MV-4-11 (cell line): ENCODE measurements around the gene FAM20B.

ENCODE experiments used
- DNase-seq: peaks from one replicate; lab custom pipeline; 2025; lab: John Stamatoyannopoulos, UW

Gene FAM20B

DNA sequence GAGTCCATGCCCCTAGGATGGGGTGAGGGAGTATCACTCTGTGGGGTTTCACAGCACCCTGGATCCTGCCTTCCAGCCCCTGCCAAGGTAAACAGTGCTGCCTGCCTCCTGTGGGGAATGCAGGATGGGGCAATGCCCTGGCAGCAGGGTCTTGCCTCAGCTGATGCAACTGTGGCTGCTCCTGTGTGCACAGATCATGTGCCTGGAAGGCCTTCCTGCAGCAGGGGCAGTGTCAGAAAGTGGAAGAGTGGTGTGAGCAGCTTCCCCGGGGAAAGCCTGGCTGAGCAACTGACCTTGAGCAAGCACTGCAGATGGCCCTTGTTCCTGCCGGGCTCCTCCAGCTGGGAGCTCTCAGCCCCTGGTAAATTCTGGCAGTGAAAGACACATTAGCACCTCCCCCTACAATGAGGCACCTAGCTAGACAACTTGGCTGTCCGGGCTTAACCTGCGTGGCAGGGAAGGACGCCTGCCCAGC is 66.0 kb downstream of the FAM20B start:
- peak; percentile 18 for DNase-seq

DNA sequence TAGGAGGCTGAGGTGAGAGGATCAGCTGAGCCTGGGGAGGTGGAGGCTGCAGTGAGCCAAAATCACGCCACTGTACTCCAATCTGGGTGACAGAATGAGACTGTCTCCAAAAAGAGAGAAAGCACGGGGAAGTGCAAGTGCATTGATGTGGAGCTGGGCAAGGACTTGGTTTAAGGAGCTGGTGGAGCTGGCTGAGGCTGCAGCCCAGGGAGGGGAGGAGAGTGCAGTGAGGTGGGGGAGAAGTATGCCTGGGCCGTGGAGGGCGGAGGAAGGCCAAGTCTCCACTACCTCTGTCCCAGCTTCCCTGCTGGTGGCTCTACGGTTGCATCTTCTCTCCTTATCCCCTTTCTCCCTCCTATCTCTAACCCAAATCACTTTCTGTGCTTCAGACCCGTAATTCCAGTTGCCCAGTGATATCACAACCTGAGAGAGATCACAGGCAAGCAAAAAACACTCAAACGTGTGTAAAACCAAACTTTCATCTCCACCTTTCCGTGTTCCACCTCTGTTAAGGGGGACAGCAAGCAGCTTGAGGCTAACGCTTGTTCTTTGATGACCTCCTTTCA is 67.3 kb downstream of the FAM20B start:
- DNase-seq, result no peak

DNA sequence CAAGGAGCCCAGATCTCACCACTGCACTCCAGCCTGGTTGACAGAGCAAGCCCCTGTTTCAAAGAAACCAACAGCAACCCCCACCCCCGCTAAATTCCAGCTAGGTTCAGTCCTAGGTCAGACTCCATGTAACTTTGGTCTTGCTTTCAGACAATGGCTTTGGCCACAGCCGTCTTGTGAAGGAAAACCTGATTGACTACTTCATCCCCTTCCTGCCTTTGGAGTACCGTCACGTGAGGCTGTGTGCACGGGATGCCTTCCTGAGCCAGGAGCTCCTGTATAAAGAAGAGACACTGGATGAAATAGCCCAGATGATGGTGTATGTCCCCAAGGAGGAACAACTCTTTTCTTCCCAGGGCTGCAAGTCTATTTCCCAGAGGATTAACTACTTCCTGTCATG is 69.1 kb downstream of the FAM20B start:
- no peak for DNase-seq

DNA sequence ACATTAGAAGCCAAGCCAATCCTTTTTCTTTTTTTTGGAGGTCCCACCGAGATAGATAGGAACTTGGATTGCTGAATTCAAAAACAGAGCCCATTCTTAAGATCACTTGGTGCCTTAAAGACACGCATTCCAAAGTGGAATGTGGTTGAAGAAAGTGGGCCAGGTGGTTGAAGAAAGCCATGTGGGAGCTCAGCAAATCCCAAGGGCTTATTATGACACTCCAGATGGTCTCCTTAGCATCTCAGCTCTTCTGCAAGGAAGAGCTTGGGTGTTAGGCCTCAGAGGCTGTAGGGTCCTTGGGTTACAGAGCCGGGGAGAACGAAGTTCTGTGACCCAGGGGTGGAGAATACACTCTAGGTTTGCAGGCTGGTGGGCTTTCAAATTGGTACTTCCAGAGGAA is 69.7 kb downstream of the FAM20B start:
- no peak for DNase-seq

DNA sequence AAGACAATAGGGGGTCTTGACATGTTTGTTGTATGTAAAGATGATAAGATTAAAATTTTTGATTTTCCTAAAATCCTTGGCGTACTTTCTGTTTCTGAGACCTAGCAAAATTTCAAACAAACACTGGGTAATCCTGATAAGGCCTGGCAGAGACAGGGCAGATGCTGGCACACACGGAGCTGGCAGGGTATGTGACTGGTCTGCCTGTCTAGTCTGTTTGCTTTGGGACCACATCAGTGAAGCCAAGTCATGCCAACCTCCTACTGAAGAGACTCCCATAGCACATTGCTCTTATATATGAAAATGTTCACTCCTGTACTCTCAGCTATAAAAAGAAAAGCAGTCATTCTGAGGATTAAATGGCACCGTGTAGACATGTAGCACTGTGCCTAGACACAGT is 70.2 kb downstream of the FAM20B start:
- DNase-seq, result no peak

DNA sequence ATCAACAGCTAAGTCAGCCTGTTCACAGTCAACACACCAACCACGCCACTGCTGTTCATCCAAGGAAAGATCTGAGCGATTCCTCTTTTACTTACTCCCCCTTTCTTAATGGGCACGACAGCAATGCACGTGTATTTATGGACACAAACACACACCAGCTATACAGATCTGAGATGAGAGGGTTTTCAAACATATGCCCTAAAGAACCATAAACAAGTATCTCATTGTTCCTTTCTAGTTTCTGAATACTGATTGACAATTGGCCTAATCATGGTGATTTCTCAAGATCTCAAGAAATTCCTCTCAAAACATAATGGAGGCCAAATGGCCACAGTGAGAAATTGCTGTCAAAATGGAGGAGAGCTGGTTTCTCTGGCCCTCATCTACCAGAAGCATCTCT is 74.2 kb downstream of the FAM20B start:
- DNase-seq, result no peak

DNA sequence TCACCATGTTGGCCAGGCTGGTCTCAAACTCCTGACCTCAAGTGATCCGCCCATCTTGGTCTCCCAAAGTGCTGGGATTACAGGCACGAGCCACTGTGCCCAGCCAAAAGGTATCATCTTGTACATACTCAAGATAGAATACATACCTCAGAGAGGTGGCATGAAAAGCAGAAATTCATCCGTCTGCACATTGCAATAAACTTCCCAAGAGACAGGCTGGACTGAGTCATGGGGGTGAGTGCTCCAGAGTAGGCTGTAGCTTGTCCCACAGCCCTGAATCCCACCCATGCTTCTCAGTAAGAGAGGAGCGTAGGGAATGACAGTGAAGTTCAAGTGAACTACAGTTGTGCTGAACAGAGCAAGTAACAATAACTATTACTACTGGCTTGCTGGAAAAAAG is 75.9 kb downstream of the FAM20B start:
- DNase-seq, result no peak

DNA sequence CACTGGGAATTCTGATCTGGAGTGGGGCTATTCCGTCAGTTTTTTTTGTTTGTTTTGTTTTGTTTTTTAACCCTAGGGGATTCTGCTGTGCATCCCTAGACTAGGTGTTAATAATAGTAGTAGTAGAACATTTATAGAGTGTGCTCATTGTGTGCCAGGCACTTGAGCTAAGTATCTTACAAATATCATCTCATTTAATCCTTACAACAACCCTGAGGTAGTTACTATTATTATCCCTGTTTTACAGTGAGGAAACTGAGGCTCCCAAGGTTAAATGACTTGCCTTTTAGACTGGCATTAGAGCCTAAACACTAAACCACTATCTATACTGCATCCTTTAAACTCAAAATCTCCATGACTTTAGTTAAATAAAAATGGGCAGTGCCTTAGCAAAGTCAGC is 78.3 kb downstream of the FAM20B start:
- DNase-seq, result no peak

DNA sequence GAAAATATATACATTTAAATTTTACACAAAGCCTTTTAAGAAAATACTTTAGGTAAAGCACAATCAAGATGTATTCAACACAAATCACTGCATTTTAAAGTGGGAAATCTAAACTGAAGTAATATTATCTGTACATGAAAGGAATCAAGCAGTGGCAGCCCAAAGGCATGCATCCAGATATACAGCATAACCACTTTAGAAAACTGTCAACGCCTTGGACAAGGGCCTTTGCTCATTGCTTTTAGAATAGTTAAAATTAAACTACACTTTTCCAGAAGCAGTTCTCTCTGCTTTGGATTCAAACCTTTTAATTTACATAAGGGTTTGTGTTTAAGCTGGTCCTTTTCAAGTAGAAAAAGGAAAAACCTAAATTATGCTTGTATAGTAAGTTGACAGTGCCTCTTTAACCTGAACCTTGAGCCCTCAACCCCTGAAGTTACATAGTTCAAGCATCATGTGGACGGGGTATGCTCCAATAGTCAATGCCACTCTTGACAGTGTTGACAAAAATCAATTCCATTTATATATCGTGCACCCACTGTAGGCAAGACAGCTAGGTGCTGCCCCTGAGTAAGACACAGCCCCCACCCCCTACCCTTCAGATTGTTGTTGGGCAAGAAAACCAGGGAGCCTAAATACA is 79.0 kb downstream of the FAM20B start:
- DNase-seq, result no peak

DNA sequence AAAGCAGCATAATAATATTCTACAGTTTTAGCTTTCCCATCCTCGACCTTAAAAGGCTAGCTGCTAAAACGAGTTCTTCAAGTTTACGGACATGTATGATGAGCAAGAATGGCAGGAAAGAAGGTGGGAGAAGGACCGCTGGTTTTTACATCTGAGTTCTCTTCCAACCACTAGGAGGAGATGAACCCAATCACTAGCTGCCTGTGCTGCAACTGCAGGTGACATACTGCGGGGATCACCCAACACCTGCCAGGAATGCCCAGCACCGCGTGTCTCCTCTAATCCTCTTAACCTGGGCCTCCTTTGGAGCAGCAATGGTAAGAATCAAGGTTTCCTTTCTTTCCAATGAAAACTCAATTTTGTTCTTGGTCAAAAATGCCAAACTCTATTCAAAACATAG is 79.7 kb downstream of the FAM20B start:
- DNase-seq, result no peak

DNA sequence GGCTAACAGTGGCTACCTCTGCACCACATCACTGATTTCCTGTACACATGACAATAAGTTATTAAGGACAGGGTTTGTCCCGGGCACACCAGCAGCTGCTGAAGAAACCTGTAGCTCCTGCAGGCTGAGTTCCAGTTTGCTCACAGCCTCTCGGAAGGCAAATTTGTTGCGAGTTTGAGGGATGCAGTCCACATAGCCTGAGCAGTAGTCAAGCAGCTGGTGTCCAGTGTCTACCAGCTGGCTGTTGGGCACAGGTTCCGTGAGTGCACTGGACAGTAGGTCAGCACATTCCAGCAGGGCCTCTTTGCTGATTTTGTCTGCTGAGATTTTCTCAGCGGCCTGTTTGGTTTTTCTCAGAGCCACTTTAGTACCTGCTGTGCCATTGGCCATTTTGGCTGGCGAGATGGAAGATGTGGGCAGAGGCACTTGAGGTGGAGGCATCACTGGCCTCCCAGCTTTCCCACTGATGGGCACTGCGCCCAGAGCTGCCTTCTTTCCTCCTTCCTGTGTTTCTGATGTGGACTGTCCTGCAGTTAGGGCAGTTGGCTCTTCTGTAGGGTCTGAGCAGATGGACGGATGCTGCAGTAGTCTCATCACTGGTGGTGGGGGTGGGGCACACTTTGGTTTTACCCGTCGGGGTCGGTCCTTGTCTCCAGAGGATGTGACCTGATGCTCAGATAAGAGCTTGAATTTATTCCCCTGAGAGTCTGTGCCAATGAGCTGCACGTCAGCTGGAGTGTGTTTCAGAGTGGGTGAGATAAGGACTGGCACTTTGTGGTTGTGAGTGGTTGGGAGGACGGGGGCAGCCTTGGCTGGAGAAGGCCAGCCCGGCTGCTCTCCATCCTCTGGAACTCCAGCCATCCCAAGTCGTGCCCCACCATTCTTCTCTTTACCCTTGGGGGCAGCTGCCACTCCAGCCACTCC is 82.3 kb downstream of the FAM20B start:
- no peak for DNase-seq

DNA sequence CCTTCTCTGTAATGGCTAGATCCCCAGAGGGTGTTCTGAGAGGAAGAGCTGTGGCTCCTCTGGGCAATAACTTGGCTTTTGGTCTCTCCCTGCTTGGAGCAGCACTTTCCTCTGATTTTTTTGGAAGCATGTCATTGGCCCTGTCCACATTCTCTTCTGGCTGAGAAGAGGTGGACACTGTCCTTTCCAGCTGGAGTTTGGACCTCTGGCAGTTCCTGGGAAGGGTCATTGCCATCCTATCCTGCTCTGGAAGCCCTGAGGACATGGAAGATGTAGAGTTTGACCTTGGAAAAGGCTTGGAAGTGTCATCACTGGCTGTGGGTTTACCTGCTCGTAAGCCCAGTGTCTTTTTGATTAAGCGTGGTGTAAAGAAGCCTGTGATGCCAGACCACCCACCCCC is 83.0 kb downstream of the FAM20B start:
- no peak for DNase-seq

DNA sequence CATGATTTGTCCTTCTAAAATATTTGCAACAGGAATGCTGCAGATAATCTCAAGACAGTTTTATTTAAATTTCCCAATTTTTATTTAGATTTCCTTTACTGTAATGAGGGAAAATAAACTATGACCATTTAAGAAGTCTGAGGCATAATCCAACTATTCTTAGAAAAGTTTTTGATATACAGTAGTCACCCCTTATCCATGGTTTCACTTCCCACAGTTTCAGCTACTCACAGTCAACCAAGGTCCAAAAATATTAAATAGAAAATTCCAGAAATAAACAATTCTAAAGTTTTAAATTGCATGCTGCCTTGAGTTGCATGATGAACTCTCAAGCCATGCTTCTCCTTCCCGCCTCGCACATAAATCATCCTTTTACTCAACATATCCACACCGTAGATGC is 89.5 kb downstream of the FAM20B start:
- no peak for DNase-seq

DNA sequence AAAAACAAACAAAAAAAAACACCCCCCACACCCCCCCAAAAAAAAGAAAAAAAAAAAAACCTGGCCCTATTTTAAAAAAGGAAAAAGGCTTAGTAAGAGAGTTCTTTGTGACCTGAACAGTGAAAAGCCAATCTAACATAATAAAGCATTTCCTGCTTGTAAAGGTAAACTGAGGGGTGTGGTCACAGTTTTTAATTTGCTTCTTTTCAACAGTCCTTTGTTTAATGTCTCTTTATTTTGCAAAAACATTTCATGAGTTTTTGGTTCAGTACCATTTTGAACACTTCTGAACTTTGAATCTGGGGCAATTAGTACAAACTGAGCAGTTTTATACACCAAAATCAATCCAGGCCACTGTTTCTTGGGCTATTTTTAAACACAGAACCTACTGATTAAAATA is 93.8 kb downstream of the FAM20B start:
- DNase-seq, result no peak

DNA sequence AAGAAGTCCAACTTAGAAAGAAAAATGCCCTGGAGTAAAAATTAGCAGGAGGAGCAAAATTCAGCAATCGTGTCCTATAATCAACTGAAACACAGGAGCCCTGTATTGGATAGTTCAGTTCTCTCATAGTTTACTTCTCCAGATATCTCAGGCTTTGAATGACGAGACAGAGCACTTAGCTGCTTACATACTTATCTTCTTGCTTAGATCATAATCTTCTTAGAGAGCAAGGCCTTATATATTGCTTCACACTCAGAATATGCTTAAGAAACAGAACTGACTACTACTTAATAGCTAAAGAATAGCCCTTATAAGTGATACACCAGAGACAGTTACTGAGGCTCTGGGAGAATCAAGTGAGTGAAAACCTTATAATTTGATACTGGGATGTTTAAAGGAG is 95.0 kb downstream of the FAM20B start:
- no peak for DNase-seq

DNA sequence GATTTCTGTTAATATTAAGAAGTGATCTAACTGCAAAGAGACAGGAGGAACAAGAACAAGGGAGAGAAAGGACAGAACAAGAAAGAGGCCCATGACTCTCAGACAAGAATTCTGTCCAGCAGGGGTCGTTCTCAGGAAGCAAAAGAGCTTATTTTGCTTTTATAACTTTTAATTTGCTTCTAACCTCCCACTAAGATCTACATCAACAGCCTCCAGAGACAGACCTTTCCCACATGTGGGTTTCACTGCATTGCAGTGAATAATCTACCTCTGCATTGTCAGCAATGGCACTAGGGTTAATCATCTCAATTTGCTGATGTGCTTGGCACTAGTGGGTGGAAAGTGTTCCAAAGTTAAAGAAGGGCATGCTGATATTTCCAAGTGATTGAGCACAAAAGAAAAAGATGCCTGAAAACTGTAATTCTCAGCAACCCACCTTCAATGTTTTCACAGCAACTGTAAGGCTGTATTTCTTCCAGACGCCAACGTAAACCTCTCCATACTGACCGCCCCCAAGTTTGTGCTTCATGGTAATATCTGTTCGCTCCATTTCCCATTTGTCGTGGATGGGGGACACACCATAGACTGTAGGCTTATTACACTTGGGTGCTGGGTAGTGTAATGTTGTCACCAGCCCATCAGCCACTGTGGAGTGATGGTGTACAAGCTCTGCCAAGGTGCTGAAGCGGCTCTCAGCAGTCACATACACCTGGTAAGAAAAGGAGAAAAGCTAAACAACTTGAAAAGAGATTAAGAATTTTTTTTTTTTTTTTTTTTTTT is 95.7 kb downstream of the FAM20B start:
- peak; percentile 38 for DNase-seq

DNA sequence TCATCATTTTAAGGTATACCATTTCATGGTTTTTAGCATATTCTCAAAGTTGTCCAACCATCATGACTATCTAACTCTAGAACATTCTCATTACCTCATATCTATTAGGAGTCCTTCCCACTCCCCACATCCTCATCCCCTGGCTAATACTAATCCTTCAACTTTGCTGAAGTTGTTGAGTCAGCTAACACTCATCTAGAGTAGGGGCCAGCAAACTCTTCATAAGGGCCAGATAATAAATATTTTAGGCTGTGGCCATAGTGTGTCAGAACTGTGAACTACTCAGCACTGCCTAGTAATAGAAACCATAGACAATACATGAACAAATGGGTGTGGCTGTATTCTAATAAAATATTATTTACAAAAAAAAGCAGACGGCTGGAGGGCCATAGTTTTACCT is 99.2 kb downstream of the FAM20B start:
- no peak for DNase-seq
